Stomach (tissue), 4 donors: ENCODE data around the gene KLK12.

Experiments used
- EP300 ChIP-seq: sonication (generic); formaldehyde crosslinking; IDR thresholded peaks from one replicate; pipeline ENCODE4 v1.6.1; 2017; ENCODE audit warnings: antibody characterized with exemption
- POLR2A ChIP-seq, 4 donors: fragments of 450-650 bp; IDR thresholded peaks; one replicate each; pipeline ENCODE4 v1.6.1; 2016; ENCODE audit warnings: antibody characterized with exemption in 4 of 4, control low read depth in 2 of 4, mild to moderate bottlenecking in 1 of 4, moderate library complexity in 1 of 4
- POLR2AphosphoS5 ChIP-seq, 3 donors: sonication (generic); formaldehyde crosslinking; IDR thresholded peaks; one replicate each; pipeline ENCODE4 v1.6.1; 2016; ENCODE audit warnings: antibody characterized with exemption in 3 of 3
- TF ChIP-seq, protein P1 (sequence below), 7 experiments: fragments of 450-650 bp in 4 of 7; fragments of 200-600 bp in 3 of 7; sonication (generic) in 3 of 7; IDR thresholded peaks; one replicate each; pipeline ENCODE4 v1.5.1; 2016 to 2019; ENCODE audit warnings: antibody characterized with exemption in 7 of 7, control low read depth in 2 of 7, mild to moderate bottlenecking in 1 of 7

DNA sequence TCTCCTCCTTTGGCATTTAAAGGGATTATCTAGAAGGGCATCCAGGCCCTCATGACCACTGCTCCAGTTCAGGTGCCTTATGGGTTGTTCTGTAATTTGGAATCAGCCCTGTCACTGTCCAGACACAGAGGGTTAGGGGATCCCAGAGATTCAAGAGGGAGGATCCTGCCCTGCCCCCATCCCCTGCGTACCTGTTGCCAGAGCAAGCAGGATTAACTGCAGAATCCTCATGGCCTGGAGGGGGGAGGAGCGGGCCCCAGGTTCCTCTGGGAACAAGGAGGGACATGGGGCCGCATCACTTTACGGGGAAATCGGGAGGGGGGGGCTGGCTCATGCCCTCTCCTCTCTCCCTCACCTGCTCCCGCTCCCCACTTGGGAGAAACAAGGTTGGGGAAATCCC lies 9.4 kb downstream of the KLK12 start:
- TF ChIP-seq, protein P1, sequence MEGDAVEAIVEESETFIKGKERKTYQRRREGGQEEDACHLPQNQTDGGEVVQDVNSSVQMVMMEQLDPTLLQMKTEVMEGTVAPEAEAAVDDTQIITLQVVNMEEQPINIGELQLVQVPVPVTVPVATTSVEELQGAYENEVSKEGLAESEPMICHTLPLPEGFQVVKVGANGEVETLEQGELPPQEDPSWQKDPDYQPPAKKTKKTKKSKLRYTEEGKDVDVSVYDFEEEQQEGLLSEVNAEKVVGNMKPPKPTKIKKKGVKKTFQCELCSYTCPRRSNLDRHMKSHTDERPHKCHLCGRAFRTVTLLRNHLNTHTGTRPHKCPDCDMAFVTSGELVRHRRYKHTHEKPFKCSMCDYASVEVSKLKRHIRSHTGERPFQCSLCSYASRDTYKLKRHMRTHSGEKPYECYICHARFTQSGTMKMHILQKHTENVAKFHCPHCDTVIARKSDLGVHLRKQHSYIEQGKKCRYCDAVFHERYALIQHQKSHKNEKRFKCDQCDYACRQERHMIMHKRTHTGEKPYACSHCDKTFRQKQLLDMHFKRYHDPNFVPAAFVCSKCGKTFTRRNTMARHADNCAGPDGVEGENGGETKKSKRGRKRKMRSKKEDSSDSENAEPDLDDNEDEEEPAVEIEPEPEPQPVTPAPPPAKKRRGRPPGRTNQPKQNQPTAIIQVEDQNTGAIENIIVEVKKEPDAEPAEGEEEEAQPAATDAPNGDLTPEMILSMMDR (IDR thresholded peaks at IDR 0.05): no peak
- TF ChIP-seq POLR2AphosphoS5 (IDR thresholded peaks at IDR 0.05) (no peak), POLR2A (IDR thresholded peaks at IDR 0.05) (no peak), EP300 (no peak)
